HL-60 (cell line): ENCODE data around the gene SUN1.

ENCODE experiments used
- DNase-seq, 2 experiments: peaks; one replicate each; pipeline ENCODE4 v3.0.0-alpha.2; 2010 to 2020; ENCODE audit warnings: low read depth in 1 of 2, low spot score in 1 of 2
- H3K27ac ChIP-seq: fragments of 250-450 bp; sonication (Bioruptor Pico); replicated peaks from 2 replicates; pipeline ENCODE4 v1.5.1; 2020; ENCODE audit warnings: mild to moderate bottlenecking, moderate library complexity
- H3K27me3 ChIP-seq: fragments of 250-450 bp; sonication (Bioruptor Pico); 2 replicates; pipeline ENCODE4 v1.5.1; 2021; ENCODE audit warnings: mild to moderate bottlenecking, moderate library complexity; ENCODE audit not compliant: insufficient read depth, poor library complexity, severe bottlenecking
- H3K4me3 ChIP-seq: replicated peaks from 2 replicates; pipeline ENCODE4 v1.5.1; 2011; ENCODE audit warnings: mild to moderate bottlenecking, control low read depth, low read length; ENCODE audit not compliant: insufficient read depth
- GABPA ChIP-seq: IDR thresholded peaks from 2 replicates; pipeline ENCODE4 v1.6.1; 2012; ENCODE audit warnings: low read depth
- POLR2AphosphoS5 ChIP-seq: IDR thresholded peaks from 2 replicates; pipeline ENCODE4 v1.6.1; 2012; ENCODE audit warnings: low read depth
- REST ChIP-seq: IDR thresholded peaks from 2 replicates; pipeline ENCODE4 v1.6.1; 2012; ENCODE audit warnings: low read depth; ENCODE audit not compliant: insufficient replicate concordance
- SPI1 ChIP-seq: IDR thresholded peaks from 2 replicates; pipeline ENCODE4 v1.6.1; 2012; ENCODE audit warnings: low read depth, mild to moderate bottlenecking, borderline replicate concordance
- TF ChIP-seq, protein P1 (sequence below): IDR thresholded peaks from one replicate; pipeline ENCODE4 v1.5.1; 2011; ENCODE audit warnings: low read length, control low read depth, inconsistent platforms; ENCODE audit not compliant: insufficient read depth

Gene SUN1

DNA sequence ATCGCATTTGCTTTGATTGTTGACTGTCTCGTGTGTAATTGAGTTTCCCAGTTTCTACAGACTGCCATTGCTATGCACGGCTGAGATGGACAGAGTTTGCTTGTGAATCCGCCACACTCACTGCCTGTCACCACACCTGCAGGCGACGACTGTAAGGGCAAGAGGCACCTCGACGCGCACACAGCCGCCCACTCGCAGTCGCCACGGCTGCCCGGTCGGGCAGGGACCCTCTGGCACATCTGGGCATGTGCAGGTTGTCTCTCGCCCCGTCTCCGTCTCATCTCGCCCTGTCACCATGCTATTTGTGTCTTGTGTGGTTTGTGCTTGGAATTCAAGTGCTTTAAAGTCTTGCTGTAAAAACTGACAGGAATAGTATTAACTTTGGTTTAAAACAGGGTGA, 17.5 kb downstream of the SUN1 start:
- H3K27me3 ChIP-seq: no peaks in the 10 kb centered on the region
- DNase-seq: no peak
- H3K4me3 ChIP-seq: no peak overlapping the region
- no peak overlapping the region for H3K27ac ChIP-seq
- TF ChIP-seq REST (no peak), GABPA (no peak), SPI1 (no peak), POLR2AphosphoS5 (no peak)
- TF ChIP-seq, protein P1, sequence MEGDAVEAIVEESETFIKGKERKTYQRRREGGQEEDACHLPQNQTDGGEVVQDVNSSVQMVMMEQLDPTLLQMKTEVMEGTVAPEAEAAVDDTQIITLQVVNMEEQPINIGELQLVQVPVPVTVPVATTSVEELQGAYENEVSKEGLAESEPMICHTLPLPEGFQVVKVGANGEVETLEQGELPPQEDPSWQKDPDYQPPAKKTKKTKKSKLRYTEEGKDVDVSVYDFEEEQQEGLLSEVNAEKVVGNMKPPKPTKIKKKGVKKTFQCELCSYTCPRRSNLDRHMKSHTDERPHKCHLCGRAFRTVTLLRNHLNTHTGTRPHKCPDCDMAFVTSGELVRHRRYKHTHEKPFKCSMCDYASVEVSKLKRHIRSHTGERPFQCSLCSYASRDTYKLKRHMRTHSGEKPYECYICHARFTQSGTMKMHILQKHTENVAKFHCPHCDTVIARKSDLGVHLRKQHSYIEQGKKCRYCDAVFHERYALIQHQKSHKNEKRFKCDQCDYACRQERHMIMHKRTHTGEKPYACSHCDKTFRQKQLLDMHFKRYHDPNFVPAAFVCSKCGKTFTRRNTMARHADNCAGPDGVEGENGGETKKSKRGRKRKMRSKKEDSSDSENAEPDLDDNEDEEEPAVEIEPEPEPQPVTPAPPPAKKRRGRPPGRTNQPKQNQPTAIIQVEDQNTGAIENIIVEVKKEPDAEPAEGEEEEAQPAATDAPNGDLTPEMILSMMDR: no peak

DNA sequence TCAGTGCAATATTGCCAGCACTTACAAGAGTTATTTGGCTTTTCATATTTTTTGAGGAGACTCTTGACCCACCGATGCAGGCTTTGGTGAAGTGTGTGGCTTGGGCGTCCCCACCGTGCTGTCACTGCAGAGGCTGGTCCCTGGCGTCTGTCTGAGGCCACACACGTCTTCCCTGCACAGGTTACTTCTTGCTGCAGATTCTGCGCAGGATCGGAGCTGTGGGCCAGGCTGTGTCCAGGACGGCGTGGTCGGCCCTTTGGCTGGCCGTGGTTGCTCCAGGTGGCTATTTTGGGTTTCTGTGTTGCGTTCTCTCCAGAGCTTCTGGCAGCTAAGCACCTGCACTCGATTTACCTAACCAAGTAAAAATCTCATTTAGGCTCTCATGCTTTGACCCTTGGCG, 18.9 kb downstream of the SUN1 start:
- Histone ChIP-seq H3K4me3 (no peak overlapping the region), H3K27ac (no peak overlapping the region), H3K27me3 (no peaks in the 10 kb centered on the region)
- no peak for DNase-seq
- no peak for TF ChIP-seq SPI1
- TF ChIP-seq REST: no peak
- no peak for TF ChIP-seq POLR2AphosphoS5
- TF ChIP-seq GABPA: no peak
- TF ChIP-seq, protein P1: no peak

DNA sequence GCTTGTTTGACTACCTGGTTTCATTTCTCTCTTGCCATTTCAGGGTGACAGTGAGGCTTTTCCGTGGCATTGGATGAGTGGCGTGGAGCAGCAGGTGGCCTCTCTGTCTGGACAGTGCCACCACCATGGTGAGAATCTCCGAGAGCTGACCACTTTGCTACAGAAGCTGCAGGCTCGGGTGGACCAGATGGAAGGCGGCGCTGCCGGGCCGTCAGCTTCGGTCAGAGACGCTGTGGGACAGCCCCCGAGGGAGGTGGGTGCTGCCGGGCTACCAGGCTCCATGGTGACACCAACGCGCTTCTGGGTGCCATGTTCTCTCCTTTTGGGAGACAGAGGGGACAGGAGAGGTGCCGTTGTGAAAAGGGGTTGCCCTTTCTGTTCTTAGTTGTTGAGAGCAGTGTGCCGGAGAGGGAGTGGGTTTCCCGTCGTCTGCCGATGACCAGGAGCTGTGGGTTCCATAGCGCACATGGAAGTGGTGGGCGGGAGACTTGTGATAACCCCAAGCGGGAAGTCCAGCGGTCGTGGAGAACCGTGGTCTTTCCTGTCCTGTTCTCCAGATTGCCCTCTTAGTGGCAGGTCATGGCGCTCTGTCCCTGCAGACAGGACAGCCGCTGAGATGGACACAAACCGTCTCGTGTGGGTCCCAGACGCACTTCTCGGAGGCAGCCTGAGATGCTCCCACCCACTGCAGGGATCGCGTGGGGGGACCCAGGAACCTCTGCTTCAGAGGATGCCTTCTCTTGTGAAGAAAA, 21.3 kb downstream of the SUN1 start:
- H3K27me3 ChIP-seq: no peaks in the 10 kb centered on the region
- TF ChIP-seq POLR2AphosphoS5 (no peak), REST (no peak), SPI1 (no peak), GABPA (no peak)
- TF ChIP-seq, protein P1: no peak
- H3K4me3 ChIP-seq: no peak overlapping the region
- no peak overlapping the region for H3K27ac ChIP-seq
- DNase-seq: no peak
